Neural cell (in vitro differentiated cells): Measurements from ENCODE around the gene CLSTN2. TPM values are rescaled to one million over a fixed set of nuclear protein-coding genes. Genes with fewer than 3 reads are reported as not detected.

Experiments used
- H2AFZ ChIP-seq: fragments of 200-600, 300-800 bp; sonication (generic), shearing (Covaris generic); 2 replicates; pipeline ENCODE4 v1.6.0; 2014; ENCODE audit warnings: low read depth, mild to moderate bottlenecking, antibody characterized with exemption, low read length, moderate library complexity
- H3F3A ChIP-seq: fragments of 200-600 bp; shearing (Covaris generic); 2 replicates; pipeline ENCODE4 v1.6.1; 2016; ENCODE audit warnings: mild to moderate bottlenecking, moderate library complexity, mixed read lengths, antibody characterized with exemption, low read length; ENCODE audit not compliant: insufficient read depth, poor library complexity, severe bottlenecking
- H3K27ac ChIP-seq: fragments of 200-600, 300-800 bp; sonication (generic), shearing (Covaris generic); 2 replicates; pipeline ENCODE4 v1.5.1; 2014; ENCODE audit warnings: mild to moderate bottlenecking, low read length, moderate library complexity
- H3K27me3 ChIP-seq: fragments of 300-800, 200-600 bp; sonication (generic), shearing (Covaris generic); 2 replicates; pipeline ENCODE4 v1.6.0; 2014; ENCODE audit warnings: mild to moderate bottlenecking, low read depth, low read length, moderate library complexity; ENCODE audit not compliant: insufficient read depth
- H3K36me3 ChIP-seq: fragments of 300-800, 200-600 bp; sonication (generic), shearing (Covaris generic); 2 replicates; pipeline ENCODE4 v1.5.1; 2014; ENCODE audit warnings: mild to moderate bottlenecking, antibody characterized with exemption, low read length, moderate library complexity; ENCODE audit not compliant: insufficient read depth
- H3K4me2 ChIP-seq: fragments of 300-800, 200-600 bp; sonication (generic), shearing (Covaris generic); 2 replicates; pipeline ENCODE4 v1.6.0; 2014; ENCODE audit warnings: mild to moderate bottlenecking, low read length
- H3K4me3 ChIP-seq: fragments of 300-800, 200-600 bp; sonication (generic), shearing (Covaris generic); 2 replicates; pipeline ENCODE4 v1.5.1; 2014; ENCODE audit warnings: mild to moderate bottlenecking, low read length, moderate library complexity
- H3K79me2 ChIP-seq: fragments of 200-600 bp; shearing (Covaris generic); replicated peaks from 2 replicates; pipeline ENCODE4 v1.6.0; 2014; ENCODE audit warnings: mild to moderate bottlenecking, low read length, moderate library complexity; ENCODE audit not compliant: insufficient read depth
- H3K9ac ChIP-seq: fragments of 300-800, 200-600 bp; sonication (generic), shearing (Covaris generic); 2 replicates; pipeline ENCODE4 v1.6.1; 2016; ENCODE audit warnings: mild to moderate bottlenecking, low read length, mixed read lengths
- H3K9me2 ChIP-seq: fragments of 200-600 bp; shearing (Covaris generic); 2 replicates; pipeline ENCODE4 v1.6.1; 2016; ENCODE audit warnings: mild to moderate bottlenecking, low read length, mixed read lengths; ENCODE audit not compliant: insufficient read depth
- H3K9me3 ChIP-seq: fragments of 200-600, 300-800 bp; sonication (generic), shearing (Covaris generic); 2 replicates; pipeline ENCODE4 v1.6.1; 2016; ENCODE audit warnings: mild to moderate bottlenecking, mixed run types, low read length, moderate library complexity, mixed read lengths
- H4K20me1 ChIP-seq: fragments of 200-600 bp; shearing (Covaris generic); 2 replicates; pipeline ENCODE4 v1.6.1; 2016; ENCODE audit warnings: mild to moderate bottlenecking, mixed run types; ENCODE audit not compliant: insufficient read depth
- EP300 ChIP-seq: fragments of 450-650 bp; conservative IDR thresholded peaks from 2 replicates; pipeline ENCODE4 v1.6.1; 2014; ENCODE audit warnings: antibody characterized with exemption, mild to moderate bottlenecking, moderate library complexity; ENCODE audit not compliant: poor library complexity, severe bottlenecking
- EZH2 ChIP-seq: fragments of 200-600, 300-800 bp; shearing (Covaris generic), sonication (generic); IDR thresholded peaks from 2 replicates; pipeline ENCODE4 v1.6.1; 2014; ENCODE audit warnings: antibody characterized with exemption, low read length, borderline replicate concordance, mild to moderate bottlenecking; ENCODE audit not compliant: insufficient read depth, poor library complexity, severe bottlenecking
- MXI1 ChIP-seq: fragments of 450-650 bp; conservative IDR thresholded peaks from 2 replicates; pipeline ENCODE4 v1.6.1; 2014; ENCODE audit warnings: antibody characterized with exemption, mild to moderate bottlenecking; ENCODE audit not compliant: poor library complexity, severe bottlenecking
- POLR2AphosphoS5 ChIP-seq: IDR thresholded peaks from 2 replicates; pipeline ENCODE4 v1.6.1; 2012
- RAD21 ChIP-seq: fragments of 450-650 bp; conservative IDR thresholded peaks from 2 replicates; pipeline ENCODE4 v1.6.1; 2014; ENCODE audit warnings: antibody characterized with exemption, mild to moderate bottlenecking, moderate library complexity
- SMC3 ChIP-seq: fragments of 450-650 bp; conservative IDR thresholded peaks from 2 replicates; pipeline ENCODE4 v1.6.1; 2014; ENCODE audit warnings: antibody characterized with exemption, mild to moderate bottlenecking, moderate library complexity; ENCODE audit not compliant: poor library complexity
- TAF1 ChIP-seq: IDR thresholded peaks from 2 replicates; pipeline ENCODE4 v1.6.1; 2012; ENCODE audit warnings: low read depth
- polyA plus RNA-seq: library from polyadenylated mRNA; depleted of rRNA; stranded (reverse); fragments of >200 nt; gene quantifications from 2 replicates; pipeline ENCODE4 v1.2.3, GENCODE V29; 2014
- TF ChIP-seq, protein P1 (sequence below): IDR thresholded peaks from 2 replicates; pipeline ENCODE4 v1.6.1; 2012; ENCODE audit warnings: borderline replicate concordance
- TF ChIP-seq, protein P2 (sequence below): fragments of 450-650 bp; IDR thresholded peaks from 2 replicates; pipeline ENCODE4 v1.5.1; 2014; ENCODE audit warnings: antibody characterized with exemption, mild to moderate bottlenecking, moderate library complexity; ENCODE audit not compliant: poor library complexity, severe bottlenecking

The CLSTN2 gene
- polyA plus RNA-seq, 1 donor from 2014 or later, result 10.7 TPM

DNA sequence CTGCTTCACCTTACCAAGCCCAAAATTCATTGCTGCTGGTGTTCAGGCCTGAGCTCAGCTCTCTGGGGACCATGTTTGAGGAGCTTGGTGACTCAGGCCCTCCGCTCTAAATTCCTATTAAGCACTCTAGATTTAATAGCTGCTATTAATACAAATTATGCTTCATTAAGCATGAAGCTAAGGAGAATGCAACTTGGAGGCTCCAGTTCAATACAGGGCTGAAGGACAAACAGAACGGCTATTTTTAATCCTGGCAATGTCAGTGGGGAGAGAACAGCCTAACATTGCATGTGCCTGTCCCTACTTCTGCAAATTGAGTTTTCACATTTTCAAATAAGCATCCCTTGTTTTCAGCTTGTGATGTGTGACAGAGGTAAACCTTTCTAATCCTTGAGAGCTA, 662.8 kb downstream of the CLSTN2 start:
- H3K27ac ChIP-seq, result no peak overlapping the region
- H3K79me2 ChIP-seq, result no peaks in the 10 kb centered on the region
- H3K9me2 ChIP-seq, result no peaks in the 10 kb centered on the region
- H2AFZ ChIP-seq, result no peak overlapping the region
- H3K4me2 ChIP-seq, result no peak overlapping the region
- no peak overlapping the region for H3K4me3 ChIP-seq
- H3K9me3 ChIP-seq, result no peaks in the 10 kb centered on the region
- TF ChIP-seq, protein P1, sequence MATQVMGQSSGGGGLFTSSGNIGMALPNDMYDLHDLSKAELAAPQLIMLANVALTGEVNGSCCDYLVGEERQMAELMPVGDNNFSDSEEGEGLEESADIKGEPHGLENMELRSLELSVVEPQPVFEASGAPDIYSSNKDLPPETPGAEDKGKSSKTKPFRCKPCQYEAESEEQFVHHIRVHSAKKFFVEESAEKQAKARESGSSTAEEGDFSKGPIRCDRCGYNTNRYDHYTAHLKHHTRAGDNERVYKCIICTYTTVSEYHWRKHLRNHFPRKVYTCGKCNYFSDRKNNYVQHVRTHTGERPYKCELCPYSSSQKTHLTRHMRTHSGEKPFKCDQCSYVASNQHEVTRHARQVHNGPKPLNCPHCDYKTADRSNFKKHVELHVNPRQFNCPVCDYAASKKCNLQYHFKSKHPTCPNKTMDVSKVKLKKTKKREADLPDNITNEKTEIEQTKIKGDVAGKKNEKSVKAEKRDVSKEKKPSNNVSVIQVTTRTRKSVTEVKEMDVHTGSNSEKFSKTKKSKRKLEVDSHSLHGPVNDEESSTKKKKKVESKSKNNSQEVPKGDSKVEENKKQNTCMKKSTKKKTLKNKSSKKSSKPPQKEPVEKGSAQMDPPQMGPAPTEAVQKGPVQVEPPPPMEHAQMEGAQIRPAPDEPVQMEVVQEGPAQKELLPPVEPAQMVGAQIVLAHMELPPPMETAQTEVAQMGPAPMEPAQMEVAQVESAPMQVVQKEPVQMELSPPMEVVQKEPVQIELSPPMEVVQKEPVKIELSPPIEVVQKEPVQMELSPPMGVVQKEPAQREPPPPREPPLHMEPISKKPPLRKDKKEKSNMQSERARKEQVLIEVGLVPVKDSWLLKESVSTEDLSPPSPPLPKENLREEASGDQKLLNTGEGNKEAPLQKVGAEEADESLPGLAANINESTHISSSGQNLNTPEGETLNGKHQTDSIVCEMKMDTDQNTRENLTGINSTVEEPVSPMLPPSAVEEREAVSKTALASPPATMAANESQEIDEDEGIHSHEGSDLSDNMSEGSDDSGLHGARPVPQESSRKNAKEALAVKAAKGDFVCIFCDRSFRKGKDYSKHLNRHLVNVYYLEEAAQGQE, result no peak
- TF ChIP-seq MXI1, result no peak
- no peak for TF ChIP-seq TAF1
- TF ChIP-seq, protein P2, sequence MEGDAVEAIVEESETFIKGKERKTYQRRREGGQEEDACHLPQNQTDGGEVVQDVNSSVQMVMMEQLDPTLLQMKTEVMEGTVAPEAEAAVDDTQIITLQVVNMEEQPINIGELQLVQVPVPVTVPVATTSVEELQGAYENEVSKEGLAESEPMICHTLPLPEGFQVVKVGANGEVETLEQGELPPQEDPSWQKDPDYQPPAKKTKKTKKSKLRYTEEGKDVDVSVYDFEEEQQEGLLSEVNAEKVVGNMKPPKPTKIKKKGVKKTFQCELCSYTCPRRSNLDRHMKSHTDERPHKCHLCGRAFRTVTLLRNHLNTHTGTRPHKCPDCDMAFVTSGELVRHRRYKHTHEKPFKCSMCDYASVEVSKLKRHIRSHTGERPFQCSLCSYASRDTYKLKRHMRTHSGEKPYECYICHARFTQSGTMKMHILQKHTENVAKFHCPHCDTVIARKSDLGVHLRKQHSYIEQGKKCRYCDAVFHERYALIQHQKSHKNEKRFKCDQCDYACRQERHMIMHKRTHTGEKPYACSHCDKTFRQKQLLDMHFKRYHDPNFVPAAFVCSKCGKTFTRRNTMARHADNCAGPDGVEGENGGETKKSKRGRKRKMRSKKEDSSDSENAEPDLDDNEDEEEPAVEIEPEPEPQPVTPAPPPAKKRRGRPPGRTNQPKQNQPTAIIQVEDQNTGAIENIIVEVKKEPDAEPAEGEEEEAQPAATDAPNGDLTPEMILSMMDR, result no peak
- no peak for TF ChIP-seq RAD21
- TF ChIP-seq SMC3, result no peak
- TF ChIP-seq EZH2, result no peak
- TF ChIP-seq POLR2AphosphoS5, result no peak
- TF ChIP-seq EP300, result no peak
- H3K27me3 ChIP-seq, result no peaks in the 10 kb centered on the region
- H4K20me1 ChIP-seq, result no peaks in the 10 kb centered on the region
- no peak overlapping the region for H3K9ac ChIP-seq
- H3K36me3 ChIP-seq, result no peaks in the 10 kb centered on the region
- H3F3A ChIP-seq, result no peaks in the 10 kb centered on the region

DNA sequence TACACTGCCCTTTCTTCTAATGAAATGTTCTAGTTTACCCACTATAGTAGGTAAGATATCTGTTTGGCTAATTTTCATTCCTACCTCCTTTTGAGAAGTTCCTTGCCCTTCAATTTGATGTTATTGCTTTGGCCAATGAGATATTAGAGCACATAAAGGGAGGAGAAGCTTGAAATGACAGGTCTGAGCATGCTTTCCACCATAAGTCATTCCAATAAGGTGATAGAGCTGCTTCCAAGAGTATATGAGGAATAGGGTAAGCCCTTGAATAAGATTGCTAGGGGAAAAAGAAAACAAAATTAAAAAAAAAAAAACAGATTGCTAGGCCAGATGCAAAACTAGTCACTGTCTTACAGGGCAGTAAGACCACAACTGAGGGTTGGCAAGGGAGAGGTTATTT, 664.0 kb downstream of the CLSTN2 start:
- no peak for TF ChIP-seq EP300
- TF ChIP-seq MXI1, result no peak
- TF ChIP-seq, protein P1, result no peak
- TF ChIP-seq, protein P2, result no peak
- TF ChIP-seq SMC3, result no peak
- TF ChIP-seq RAD21, result no peak
- no peak for TF ChIP-seq POLR2AphosphoS5
- TF ChIP-seq TAF1, result no peak
- TF ChIP-seq EZH2, result no peak
- no peaks in the 10 kb centered on the region for H3K79me2 ChIP-seq
- no peaks in the 10 kb centered on the region for H3K9me3 ChIP-seq
- H3K9me2 ChIP-seq, result no peaks in the 10 kb centered on the region
- H3F3A ChIP-seq, result no peaks in the 10 kb centered on the region
- no peaks in the 10 kb centered on the region for H4K20me1 ChIP-seq
- no peak overlapping the region for H3K9ac ChIP-seq
- no peak overlapping the region for H3K27ac ChIP-seq
- H3K27me3 ChIP-seq, result no peaks in the 10 kb centered on the region
- no peaks in the 10 kb centered on the region for H3K36me3 ChIP-seq
- H3K4me2 ChIP-seq, result no peak overlapping the region
- no peak overlapping the region for H2AFZ ChIP-seq
- no peak overlapping the region for H3K4me3 ChIP-seq
